Stimulated activated naive CD4-positive, alpha-beta T cell treated with Interleukin-2 at 50 U/mL for 16 hours (primary cell): ENCODE results near the gene PACSIN2.
"Not testable (repeated sequence)": the region's sequence is repeated elsewhere in the genome, so short reads cannot be mapped to it uniquely, and the experiment has no call there.

ENCODE experiments used
- DNase-seq: peaks from one replicate; lab custom pipeline; 2025; lab: John Stamatoyannopoulos, UW

PACSIN2 gene

DNA sequence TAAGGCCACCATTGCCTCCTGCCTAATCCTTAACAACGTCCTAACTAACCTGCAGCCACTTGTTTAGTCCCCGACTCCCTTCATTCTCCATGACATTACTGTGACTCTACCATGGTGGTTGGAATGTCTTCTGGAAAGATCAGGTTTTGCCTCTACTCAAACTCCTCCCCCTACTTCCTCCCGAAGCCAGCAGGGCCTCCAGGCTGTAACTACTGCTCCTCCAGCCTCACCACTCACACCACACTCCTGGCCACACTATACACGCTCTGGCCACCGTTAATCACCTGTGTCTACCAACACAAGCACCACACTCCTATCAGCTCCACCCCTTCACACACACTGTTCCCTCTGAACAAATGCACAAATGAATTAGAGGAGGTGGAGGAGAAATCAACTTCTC, 69.2 kb downstream of the PACSIN2 start:
- DNase-seq = no peak

- DNase-seq = no peak
These were observed 69.9 kb downstream of the PACSIN2 start for GRCh38 chr22:42945027-42945426.

- no peak for DNase-seq
These were observed 70.5 kb downstream of the PACSIN2 start for GRCh38 chr22:42944409-42944808.

- DNase-seq = no peak
These were observed 71.0 kb downstream of the PACSIN2 start for GRCh38 chr22:42943981-42944380.

- DNase-seq = no peak
These were observed 72.6 kb downstream of the PACSIN2 start for GRCh38 chr22:42942351-42942750.

- DNase-seq = no peak
These were observed 74.9 kb downstream of the PACSIN2 start for GRCh38 chr22:42939941-42940653.

DNA sequence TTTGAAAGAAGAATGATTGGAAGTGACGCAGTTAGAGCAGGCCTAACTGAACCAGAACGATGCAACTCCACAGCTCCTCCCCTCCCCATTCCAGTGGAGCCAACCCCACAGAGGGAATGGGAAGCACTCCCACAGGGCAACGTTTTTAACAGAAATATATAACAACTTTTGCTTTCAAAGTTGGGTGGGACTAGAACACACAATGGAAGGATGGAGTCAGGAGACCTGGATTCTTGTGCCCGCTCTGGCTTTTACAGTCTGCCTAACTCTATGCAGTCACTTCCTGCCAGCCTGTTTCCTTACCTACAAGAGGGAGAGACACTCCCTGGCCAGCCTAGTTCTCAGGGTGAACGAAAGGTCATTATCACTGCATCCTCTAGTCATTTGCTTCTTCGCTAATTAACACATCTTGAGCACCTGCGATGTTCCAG, 75.5 kb downstream of the PACSIN2 start:
- no peak for DNase-seq

DNA sequence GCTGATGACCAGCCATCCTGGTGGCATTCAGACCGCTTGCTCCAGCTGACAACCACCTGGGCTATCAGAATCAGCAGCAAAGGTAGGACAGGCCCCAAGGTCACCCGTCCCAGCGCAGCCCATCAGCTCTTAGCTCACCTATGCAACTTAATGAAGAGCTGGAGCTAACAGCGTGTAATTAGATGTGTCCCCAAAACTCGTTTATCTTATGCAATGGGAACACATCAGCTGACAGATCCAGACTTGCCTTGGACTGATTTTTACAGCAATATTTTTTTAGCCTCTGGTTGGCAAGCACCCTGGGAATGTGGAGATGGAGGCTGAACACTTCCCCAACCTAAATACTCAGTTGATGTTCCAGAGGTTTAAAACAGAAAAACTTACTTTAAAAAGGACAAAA, 76.0 kb downstream of the PACSIN2 start:
- DNase-seq = no peak

DNA sequence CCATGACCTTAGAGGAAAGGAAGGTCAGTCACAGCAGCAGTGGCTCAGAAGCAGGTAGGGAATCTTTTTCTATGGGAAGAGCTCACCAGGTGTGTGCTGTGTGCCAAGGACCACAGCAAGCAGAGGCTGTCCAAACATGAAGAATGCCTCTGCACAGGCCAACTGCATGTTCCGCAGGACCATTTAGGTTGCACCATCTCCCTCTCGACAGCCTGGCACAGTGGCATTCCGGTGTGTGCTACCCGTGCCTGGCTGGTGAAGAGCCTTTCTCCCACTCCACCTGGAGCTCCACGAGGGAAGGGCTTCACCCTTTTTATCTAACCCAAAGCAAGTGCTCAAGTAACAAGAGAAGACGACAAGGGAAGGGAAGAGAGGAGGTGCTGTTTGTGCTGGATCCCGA, 76.5 kb downstream of the PACSIN2 start:
- no peak for DNase-seq

GRCh38 chr22:42937164-42937843, 77.6 kb downstream of the PACSIN2 start:
- DNase-seq = peak; percentile 2

DNA sequence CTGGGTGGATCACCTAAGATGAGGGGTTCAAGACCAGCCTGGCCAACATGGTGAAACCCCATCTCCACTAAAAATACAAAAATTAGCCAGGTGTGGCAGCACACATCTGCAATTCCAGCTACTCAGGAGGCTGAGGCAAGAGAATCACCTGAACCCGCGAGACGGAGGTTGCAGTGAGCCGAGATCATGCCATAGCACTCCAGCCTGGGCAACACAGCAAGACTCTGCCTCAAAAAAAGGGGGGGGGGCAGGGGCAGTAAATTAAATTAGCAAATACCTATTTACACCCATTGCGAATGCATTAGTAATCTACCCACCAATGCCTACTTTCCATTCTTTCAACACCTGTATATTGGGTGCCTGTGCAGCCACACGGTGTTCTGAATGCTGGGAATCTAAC, 78.3 kb downstream of the PACSIN2 start:
- DNase-seq = not testable (repeated sequence)

GRCh38 chr22:42934338-42934737, 80.6 kb downstream of the PACSIN2 start:
- DNase-seq = no peak

- peak; percentile 26 for DNase-seq
These were observed 81.4 kb downstream of the PACSIN2 start for GRCh38 chr22:42933485-42934091.

DNA sequence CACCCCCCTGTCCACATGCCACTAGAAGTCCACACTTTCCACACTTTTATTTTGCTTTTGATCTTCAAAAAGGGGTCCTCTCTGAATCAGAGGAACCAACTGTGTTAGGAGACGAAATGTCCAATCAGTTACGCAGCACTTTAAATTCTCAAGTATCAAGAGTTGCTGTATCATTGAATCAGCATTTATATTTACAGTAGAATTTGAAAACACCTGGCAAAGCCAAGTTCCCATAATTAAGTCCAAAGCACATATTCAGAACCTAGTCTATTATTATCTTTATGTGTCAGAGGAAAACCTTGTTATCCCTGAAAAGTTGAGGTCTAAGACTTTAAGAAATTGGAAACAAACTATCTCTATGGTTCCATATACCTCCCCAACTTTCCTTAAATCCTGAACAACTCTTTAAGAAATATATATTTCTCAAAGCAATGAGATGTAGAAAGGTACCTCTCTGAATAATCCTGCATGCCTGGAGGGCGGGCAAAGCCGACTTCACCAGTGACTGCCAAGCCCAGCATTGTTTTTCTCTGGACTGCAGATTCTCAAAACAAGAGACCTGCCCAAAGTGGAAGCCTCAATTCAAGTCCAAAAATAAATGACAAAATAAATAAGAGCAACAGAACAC, 82.0 kb downstream of the PACSIN2 start:
- no peak for DNase-seq

DNA sequence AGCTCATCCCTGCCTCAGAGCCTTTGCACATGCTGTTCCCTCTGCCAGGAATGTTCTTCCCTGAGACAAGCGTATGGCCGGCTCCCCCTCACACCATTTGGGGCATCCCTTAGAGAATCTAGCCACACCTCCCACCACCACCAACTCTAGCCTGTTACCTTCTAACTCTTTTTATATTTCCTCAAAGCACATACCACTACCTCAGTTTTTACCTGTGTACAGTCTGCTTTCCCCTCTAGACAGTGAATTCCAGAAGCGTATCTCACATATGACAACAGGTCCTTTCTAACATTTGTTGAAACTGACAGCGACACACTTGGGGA, 82.8 kb downstream of the PACSIN2 start:
- DNase-seq = no peak

- DNase-seq = no peak
These were observed 83.3 kb downstream of the PACSIN2 start for GRCh38 chr22:42931421-42932196.

DNA sequence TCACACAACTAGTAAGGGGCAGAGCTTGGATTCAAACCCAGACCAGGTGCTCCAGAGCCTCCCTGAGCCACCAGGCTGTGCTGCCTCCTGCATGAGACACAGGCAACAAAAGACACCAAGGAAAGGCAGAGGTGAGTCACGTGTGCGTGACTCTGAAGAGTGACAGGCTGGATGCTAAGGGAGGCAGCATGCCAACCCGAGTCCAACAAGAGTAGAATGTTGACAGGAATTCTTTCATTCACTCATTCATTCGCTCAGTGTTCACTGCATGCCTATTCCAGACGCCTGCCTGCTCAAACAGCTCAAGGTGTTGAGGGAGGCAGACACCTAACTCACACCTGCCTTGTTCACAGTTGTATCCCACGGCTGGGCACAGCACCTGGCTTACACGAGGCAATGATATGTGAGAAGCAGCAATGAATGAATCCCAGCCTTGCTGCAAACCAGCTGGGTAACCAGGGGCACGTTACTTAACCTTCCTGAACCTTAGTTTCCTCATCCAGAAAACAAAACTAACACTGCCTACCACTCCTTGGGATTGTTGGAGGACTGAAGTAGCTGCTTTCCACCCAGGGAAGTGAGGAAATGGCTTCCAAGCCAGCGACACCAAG, 84.0 kb downstream of the PACSIN2 start:
- no peak for DNase-seq

DNA sequence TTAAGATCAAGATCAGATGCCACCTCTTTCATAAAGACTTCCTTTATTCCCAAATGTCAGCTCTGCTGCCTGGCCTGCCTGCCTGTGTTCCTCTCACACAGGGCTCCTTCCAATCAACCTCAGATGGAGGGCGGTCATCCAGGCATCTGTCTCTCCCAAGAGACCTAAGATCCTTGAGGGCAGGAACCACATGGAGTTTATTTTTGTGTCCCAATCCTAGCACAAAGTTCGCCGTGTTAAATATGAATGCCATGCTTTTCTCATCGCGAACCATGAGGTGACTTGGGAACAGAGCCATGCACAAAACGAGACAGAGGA, 85.2 kb downstream of the PACSIN2 start:
- DNase-seq = no peak

GRCh38 chr22:42928969-42929837, 85.7 kb downstream of the PACSIN2 start:
- DNase-seq = no peak

DNA sequence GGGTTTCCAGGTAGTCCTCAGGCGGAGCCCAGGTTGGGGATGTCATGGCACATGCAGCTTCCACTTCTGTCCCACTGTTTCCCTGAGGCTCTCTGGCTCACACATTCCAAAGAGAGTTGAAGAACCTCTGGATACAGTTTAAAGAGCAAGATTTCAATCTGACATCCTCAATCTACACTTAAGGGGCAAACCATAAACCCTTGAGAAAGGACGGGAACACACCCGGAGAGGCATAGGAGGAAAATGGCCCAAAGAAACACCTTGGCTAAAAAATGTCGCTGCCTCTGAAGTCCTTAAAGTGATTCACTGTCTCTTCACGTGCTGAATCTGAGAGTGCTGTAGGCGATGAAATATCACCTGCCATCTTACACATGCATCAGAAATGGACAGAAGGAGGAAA, 87.0 kb downstream of the PACSIN2 start:
- no peak for DNase-seq

GRCh38 chr22:42926768-42927167, 88.2 kb downstream of the PACSIN2 start:
- DNase-seq = no peak
